Psoas muscle (tissue), 8 donors: ENCODE data around the gene OSBPL3. TPM values are rescaled to one million over a fixed set of nuclear protein-coding genes. Genes with fewer than 3 reads are reported as not detected.
A peak's percentile ranks its signal among the peaks of the same experiment; 100 is the strongest.

Experiments
- ATAC-seq, 4 donors: fragments of 200-7000 bp; cut with Tn5 transposase; one replicate each; pipeline ENCODE4 v1.9.1; 2020; ENCODE audit warnings: moderate library complexity in 3 of 4, mild to moderate bottlenecking in 2 of 4
- DNase-seq, 2 donors: peaks; one replicate each; pipeline ENCODE4 v3.0.0-alpha.2; 2020
- H3K27ac ChIP-seq: fragments of 200-600 bp; one replicate; pipeline ENCODE4 v1.8.0; 2022
- H3K27me3 ChIP-seq, 3 donors: fragments of 200-600 bp in 1 of 3; one replicate each; pipeline versions ENCODE4 v1.6.1 to v1.8.0; 2013 to 2022; ENCODE audit warnings: low read length in 2 of 3, mild to moderate bottlenecking in 2 of 3, moderate library complexity in 1 of 3; ENCODE audit not compliant: insufficient read depth in 3 of 3
- H3K36me3 ChIP-seq, 2 donors: fragments of 200-600 bp in 1 of 2; one replicate each; pipeline versions ENCODE4 v1.6.1 to v1.8.0; 2013 to 2022; ENCODE audit warnings: low read depth in 1 of 2, mild to moderate bottlenecking in 1 of 2, moderate library complexity in 1 of 2; ENCODE audit not compliant: insufficient read depth in 1 of 2
- H3K4me1 ChIP-seq: fragments of 200-600 bp; one replicate; pipeline ENCODE4 v1.8.0; 2022
- H3K4me3 ChIP-seq: fragments of 200-600 bp; one replicate; pipeline ENCODE4 v1.8.0; 2022; ENCODE audit warnings: mild to moderate bottlenecking
- H3K9me3 ChIP-seq: fragments of 200-600 bp; one replicate; pipeline ENCODE4 v1.8.0; 2022
- CTCF ChIP-seq: fragments of 200-600 bp; IDR thresholded peaks from one replicate; pipeline ENCODE4 v1.8.0; 2022; ENCODE audit warnings: antibody characterized with exemption
- WGBS, 3 donors: extraction: QIAGEN DNeasy Blood & Tissue Kit; methylation state at CpG; one replicate each; pipeline versions ENCODE4 v1.1.6 to v1.1.7; 2013; 5-methylcytosine and 5-hydroxymethylcytosine counted together
- intact Hi-C, 2 donors: fragments of 100-400 bp; cut with DNase I; formaldehyde crosslinking; loops; one replicate each; pipeline versions ENCODE4 v1.11.0 to v1.14.2; 2022
- polyA plus RNA-seq, 3 donors: library from polyadenylated mRNA; stranded (reverse); fragments of 200-250 nt; gene quantifications; one replicate each; pipeline ENCODE4 v1.2.3, GENCODE V29; 2013
- total RNA-seq, 4 donors: library from RNA; stranded (reverse); fragmentation: NEBNext Ultra II Directional in 2 of 4; extraction: Animal tissue kit (Norgen Biotek cat#: 25700) in 2 of 4; gene quantifications; one replicate each; pipeline versions ENCODE4 v1.2.1 to v1.2.4, GENCODE V29; 2021 to 2023
- donor health status: healthy with polysubstance abuse.
- donor health status: DM: no; HTN: no; CAD: no; lungs with moderate emphysema.
- donor health status: Bipolar disorder and iron deficiency.
- donor health status: healthy.
- donor health status: DM: yes; HTN: yes; CAD: no.
- donor health status: DM: no; HTN: no; CAD: no.
- donor health status: DM: no; HTN: no; CAD: no.
- donor health status: DM: yes; HTN: yes; CAD: no.

Gene OSBPL3
- total and polyA plus RNA-seq, 7 donors, result 1.9 to 8.7 (median 4.2) TPM

GRCh38 chr7:24912874-24913514, 67.0 kb downstream of the OSBPL3 start:
- intact Hi-C loops, result no loop called here
- no peak for ATAC-seq
- Histone ChIP-seq H3K4me3 (no peak overlapping the region), H3K36me3 (no peaks in the 10 kb centered on the region), H3K27ac (no peak overlapping the region), H3K9me3 (no peaks in the 10 kb centered on the region), H3K4me1 (peaks cover 22% of the 10 kb centered on the region), H3K27me3 (no peaks in the 10 kb centered on the region)
- TF ChIP-seq CTCF, result no peak
- no peak for DNase-seq
- 77 to 83% (median 83%) methylated on average over 8 of the region's 8 CpGs for WGBS, 3 donors

- H3K9me3 ChIP-seq, result no peaks in the 10 kb centered on the region
- no peaks in the 10 kb centered on the region for H3K36me3 ChIP-seq
- H3K4me1 ChIP-seq, result peaks cover 22% of the 10 kb centered on the region
- H3K27ac ChIP-seq, result no peak overlapping the region
- no peak for TF ChIP-seq CTCF
- DNase-seq (no peak), ATAC-seq (peak in 3 of 4 donors; percentile 71 to 76 (median 72))
- 45 to 56% (median 52%) methylated on average over 4 of the region's 4 CpGs for WGBS, 3 donors
- H3K27me3 ChIP-seq, result no peaks in the 10 kb centered on the region
- no peak overlapping the region for H3K4me3 ChIP-seq
- intact Hi-C loops, result no loop called here
Observed at GRCh38 chr7:24912424-24912823, 67.6 kb downstream of the OSBPL3 start.

- Histone ChIP-seq H3K4me1 (peaks cover 22% of the 10 kb centered on the region), H3K27me3 (no peaks in the 10 kb centered on the region), H3K9me3 (no peaks in the 10 kb centered on the region), H3K36me3 (no peaks in the 10 kb centered on the region), H3K27ac (peak overlapping the region; percentile 33), H3K4me3 (peak overlapping the region; percentile 1)
- peak in 1 of 4 donors; percentile 53 for ATAC-seq
- intact Hi-C loops, result no loop called here
- TF ChIP-seq CTCF, result no peak
- 44 to 76% (median 48%) methylated on average over 3 of the region's 3 CpGs for WGBS, 3 donors
- DNase-seq, result no peak
Observed at GRCh38 chr7:24911213-24911603, 68.8 kb downstream of the OSBPL3 start.

- intact Hi-C loops, result no loop called here
- Histone ChIP-seq H3K27me3 (no peaks in the 10 kb centered on the region), H3K9me3 (no peaks in the 10 kb centered on the region), H3K36me3 (no peaks in the 10 kb centered on the region), H3K4me1 (peaks cover 22% of the 10 kb centered on the region), H3K4me3 (no peak overlapping the region), H3K27ac (peak overlapping the region; percentile 33)
- 69 to 76% (median 72%) methylated on average over 4 of the region's 4 CpGs for WGBS, 3 donors
- no peak for ATAC-seq
- no peak for DNase-seq
- TF ChIP-seq CTCF, result no peak
Observed at GRCh38 chr7:24910551-24911212, 69.3 kb downstream of the OSBPL3 start.
